MCF 10A (cell line): ENCODE data around the gene IL18. TPM values are rescaled to one million over a fixed set of nuclear protein-coding genes. Genes with fewer than 3 reads are reported as not detected.

Source experiments
- BruUV-seq: library from RNA; stranded (reverse); fragments of 400-500 nt; replicated peaks from 2 replicates; lab custom pipeline; 2021; lab: Mats Ljungman, UMichigan
- CTCF ChIA-PET: fragments of 300-600 bp; sonication (Branson Sonifier 250); formaldehyde crosslinking; extraction: SDS; loops from one replicate; lab custom pipeline; 2021; ENCODE audit warnings: antibody characterized with exemption, inconsistent platforms; lab: Yijun Ruan, JAX
- POLR2A ChIA-PET: fragments of 300-600, 350-650 bp; sonication (Branson Sonifier 250); formaldehyde crosslinking; extraction: SDS; loops from one replicate; lab custom pipeline; 2020; ENCODE audit warnings: antibody characterized with exemption, inconsistent platforms; lab: Yijun Ruan, JAX
- DNase-seq: peaks from one replicate; pipeline ENCODE4 v3.0.0-alpha.2; 2018; ENCODE audit not compliant: unreplicated experiment
- H3K27ac Mint-ChIP-seq: one replicate; pipeline ENCODE4 v1.8.0; 2022; ENCODE audit warnings: mild to moderate bottlenecking, low read depth, mixed read lengths; ENCODE audit not compliant: unreplicated experiment
- H3K27me3 Mint-ChIP-seq: one replicate; pipeline ENCODE4 v1.8.0; 2022; ENCODE audit warnings: mixed read lengths; ENCODE audit not compliant: insufficient read depth, unreplicated experiment
- H3K36me3 Mint-ChIP-seq: one replicate; pipeline ENCODE4 v1.8.0; 2022; ENCODE audit warnings: mild to moderate bottlenecking, moderate library complexity, mixed read lengths; ENCODE audit not compliant: insufficient read depth, unreplicated experiment
- H3K4me1 Mint-ChIP-seq: one replicate; pipeline ENCODE4 v1.8.0; 2022; ENCODE audit warnings: mixed read lengths; ENCODE audit not compliant: insufficient read depth, unreplicated experiment
- H3K4me3 Mint-ChIP-seq: one replicate; pipeline ENCODE4 v1.8.0; 2022; ENCODE audit warnings: mild to moderate bottlenecking, moderate library complexity, mixed read lengths; ENCODE audit not compliant: unreplicated experiment
- H3K9me3 Mint-ChIP-seq: one replicate; pipeline ENCODE4 v1.8.0; 2022; ENCODE audit warnings: mixed read lengths; ENCODE audit not compliant: unreplicated experiment
- intact Hi-C: fragments of 100-400 bp; cut with micrococcal nuclease; formaldehyde crosslinking; loops from 2 replicates; pipeline ENCODE4 v1.14.1; 2022
- total RNA-seq: library from RNA; stranded (reverse); gene quantifications from 2 replicates; pipeline ENCODE4 v1.2.3, GENCODE V29; 2022
- TF ChIP-seq, protein P1 (sequence below): fragments of 200-600 bp; IDR thresholded peaks from one replicate; pipeline ENCODE4 v1.8.0; 2022; ENCODE audit warnings: antibody characterized with exemption, mild to moderate bottlenecking; ENCODE audit not compliant: unreplicated experiment

Gene IL18
- total RNA-seq, 1 experiment from 2014 or later = 189 TPM

DNA sequence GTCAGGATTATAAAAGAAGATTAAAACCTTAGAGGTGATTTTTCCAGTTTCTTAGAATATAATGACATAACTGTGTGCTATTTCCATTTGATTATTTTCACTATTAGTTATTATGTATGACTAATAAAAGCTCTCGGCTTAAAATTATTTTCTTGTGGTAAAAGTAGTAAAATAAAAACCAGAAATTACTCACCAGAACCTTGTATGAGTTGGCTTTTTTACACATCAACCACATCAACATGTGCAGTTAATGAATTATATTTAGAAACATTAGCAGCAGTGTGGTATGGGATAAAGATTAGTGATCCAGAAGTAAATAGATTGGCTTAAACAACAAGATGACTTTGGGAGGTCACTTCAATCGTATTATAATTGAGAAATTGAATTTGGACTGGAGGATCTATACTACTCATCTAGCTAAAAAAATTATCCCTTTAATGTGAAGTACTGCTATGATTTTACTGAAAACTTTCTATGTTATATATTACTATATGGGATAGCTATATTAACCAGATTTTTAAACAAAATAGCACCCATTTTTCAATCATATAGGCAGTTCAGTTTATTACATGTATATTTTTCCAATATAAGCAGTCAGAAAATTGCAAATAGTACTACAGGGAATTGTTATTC is 8.6 kb upstream of the IL18 start:
- Mint-ChIP-seq H3K4me1 (peaks cover 15% of the 10 kb centered on the region), H3K27ac (no peak overlapping the region), H3K9me3 (no peaks in the 10 kb centered on the region), H3K4me3 (no peak overlapping the region), H3K27me3 (no peaks in the 10 kb centered on the region), H3K36me3 (no peaks in the 10 kb centered on the region)
- ChIA-PET POLR2A (interaction anchor here (0.7 to 3.0 kb wide), 6 partner anchors 9 to 59 kb away, joined by 3 to 14 read pairs (median 4); partner anchors contain the start of gene IL18), CTCF (interaction anchor here (0.6 to 1.5 kb wide), 5 partner anchors 8 to 58 kb away, joined by 3 to 6 read pairs (median 3); no protein-coding TSS in a partner anchor)
- no TSS peak for BruUV-seq
- intact Hi-C loops = no loop called here
- no peak for DNase-seq
- TF ChIP-seq, protein P1, sequence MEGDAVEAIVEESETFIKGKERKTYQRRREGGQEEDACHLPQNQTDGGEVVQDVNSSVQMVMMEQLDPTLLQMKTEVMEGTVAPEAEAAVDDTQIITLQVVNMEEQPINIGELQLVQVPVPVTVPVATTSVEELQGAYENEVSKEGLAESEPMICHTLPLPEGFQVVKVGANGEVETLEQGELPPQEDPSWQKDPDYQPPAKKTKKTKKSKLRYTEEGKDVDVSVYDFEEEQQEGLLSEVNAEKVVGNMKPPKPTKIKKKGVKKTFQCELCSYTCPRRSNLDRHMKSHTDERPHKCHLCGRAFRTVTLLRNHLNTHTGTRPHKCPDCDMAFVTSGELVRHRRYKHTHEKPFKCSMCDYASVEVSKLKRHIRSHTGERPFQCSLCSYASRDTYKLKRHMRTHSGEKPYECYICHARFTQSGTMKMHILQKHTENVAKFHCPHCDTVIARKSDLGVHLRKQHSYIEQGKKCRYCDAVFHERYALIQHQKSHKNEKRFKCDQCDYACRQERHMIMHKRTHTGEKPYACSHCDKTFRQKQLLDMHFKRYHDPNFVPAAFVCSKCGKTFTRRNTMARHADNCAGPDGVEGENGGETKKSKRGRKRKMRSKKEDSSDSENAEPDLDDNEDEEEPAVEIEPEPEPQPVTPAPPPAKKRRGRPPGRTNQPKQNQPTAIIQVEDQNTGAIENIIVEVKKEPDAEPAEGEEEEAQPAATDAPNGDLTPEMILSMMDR = no peak

DNA sequence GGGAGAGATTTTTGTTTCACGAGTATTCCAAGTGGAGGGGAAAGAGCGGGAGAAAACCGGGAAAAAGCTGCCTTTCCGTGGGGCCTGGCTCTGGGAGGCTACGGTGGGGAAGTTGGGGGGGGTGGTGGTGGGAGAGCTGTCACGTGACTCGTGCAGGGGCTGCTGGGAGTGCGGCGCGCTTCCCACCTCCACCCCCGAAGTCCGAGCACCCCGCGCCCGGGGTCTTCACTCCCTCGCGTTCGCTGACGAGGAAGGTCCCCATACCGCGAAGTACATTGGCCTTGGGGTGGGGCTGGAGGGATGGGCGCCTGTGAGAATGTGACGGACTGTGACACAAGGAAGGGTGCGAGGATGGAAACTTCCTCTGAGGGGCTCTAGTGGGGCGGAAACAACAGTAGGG is 3.3 kb upstream of the IL18 start, which contains the start of gene TEX12:
TSS of gene TEX12 (plus strand) at position 228 of the 400 bp plus-strand sequence. CDS start 1,897 bp downstream, outside the sequence.
- no peak for DNase-seq
- CTCF ChIA-PET = interaction anchor here (0.5 to 1.3 kb wide), 2 partner anchors 9 to 52 kb away, joined by 3 to 6 read pairs; no protein-coding TSS in a partner anchor
- intact Hi-C loops = loop anchor here (10.0 kb wide), 1 partner anchor 292 kb away; the partner anchor contains the start of genes ALG9, CFAP68 and FDXACB1
- TF ChIP-seq, protein P1 = no peak
- H3K36me3 Mint-ChIP-seq = no peaks in the 10 kb centered on the region
- no peak within 1 kb of the TSS for H3K4me3 Mint-ChIP-seq
- H3K9me3 Mint-ChIP-seq = no peaks in the 10 kb centered on the region
- BruUV-seq = no TSS peak
- H3K27ac Mint-ChIP-seq = peak within 1 kb of the TSS; percentile 44
- POLR2A ChIA-PET = interaction anchor here (0.9 to 2.2 kb wide), 11 partner anchors 8 to 62 kb away, joined by 3 to 15 read pairs (median 6); partner anchors contain the start of genes BCO2 and PTS
- H3K27me3 Mint-ChIP-seq = no peaks in the 10 kb centered on the region
- peaks cover 27% of the 10 kb centered on the region for H3K4me1 Mint-ChIP-seq

DNA sequence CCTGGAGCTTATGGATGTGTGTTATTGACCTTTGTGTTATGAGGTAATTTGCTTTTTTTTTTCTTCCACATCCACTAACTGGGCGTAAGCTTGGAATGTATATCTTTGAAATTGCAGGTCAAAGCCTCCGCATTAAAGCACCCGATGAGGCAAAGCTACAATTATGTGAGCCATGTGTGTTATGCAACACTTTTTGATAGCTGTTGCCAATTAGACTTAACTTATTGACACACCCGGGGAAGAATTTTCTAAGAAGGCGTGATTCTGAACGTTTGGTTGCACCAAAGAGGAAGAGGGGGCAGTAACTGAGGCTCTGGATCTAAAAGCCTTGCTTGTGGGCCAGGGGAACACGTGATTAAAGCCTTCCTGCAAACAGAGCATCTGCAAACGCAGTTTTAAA is 2.7 kb upstream of the IL18 start:
- H3K36me3 Mint-ChIP-seq = peaks cover 5% of the 10 kb centered on the region
- DNase-seq = peak; percentile 82
- H3K4me3 Mint-ChIP-seq = no peak overlapping the region
- TF ChIP-seq, protein P1 = no peak
- H3K9me3 Mint-ChIP-seq = no peaks in the 10 kb centered on the region
- CTCF ChIA-PET = interaction anchor here (0.6 to 1.3 kb wide), 2 partner anchors 53 to 1007 kb away, joined by 3 to 6 read pairs; no protein-coding TSS in a partner anchor
- POLR2A ChIA-PET = interaction anchor here (0.6 to 2.2 kb wide), 14 partner anchors 9 to 638 kb away, joined by 3 to 15 read pairs (median 4); partner anchors contain the start of genes BCO2 and PTS
- H3K4me1 Mint-ChIP-seq = peaks cover 31% of the 10 kb centered on the region
- no peaks in the 10 kb centered on the region for H3K27me3 Mint-ChIP-seq
- peak overlapping the region; percentile 44 for H3K27ac Mint-ChIP-seq
- no TSS peak for BruUV-seq
- intact Hi-C loops = loop anchor here (10.0 kb wide), 1 partner anchor 292 kb away; the partner anchor contains the start of genes ALG9, CFAP68 and FDXACB1

DNA sequence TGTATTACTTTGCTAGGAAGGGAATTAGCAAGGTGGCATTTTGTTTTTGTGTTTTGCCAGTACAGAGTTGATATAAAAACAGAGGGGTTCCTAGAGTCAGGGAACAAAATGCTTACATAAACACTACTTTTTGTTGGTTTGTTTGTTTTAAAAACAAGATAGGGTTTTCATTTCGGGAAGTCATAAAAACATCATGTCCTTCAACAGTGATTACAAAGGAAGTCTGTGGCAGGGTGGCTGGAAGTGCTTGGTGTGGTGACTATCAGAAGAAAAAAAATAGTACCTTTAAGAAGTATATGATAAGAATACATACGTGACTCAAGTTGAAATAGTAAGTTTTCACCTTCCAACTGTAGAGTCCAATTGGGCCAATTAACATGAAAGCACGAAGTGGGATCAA is 1.2 kb upstream of the IL18 start:
- peaks cover 20% of the 10 kb centered on the region for H3K36me3 Mint-ChIP-seq
- H3K4me3 Mint-ChIP-seq = no peak overlapping the region
- H3K4me1 Mint-ChIP-seq = peaks cover 43% of the 10 kb centered on the region
- ChIA-PET POLR2A (interaction anchor here (0.6 to 3.9 kb wide), 8 partner anchors 11 to 410 kb away, joined by 3 to 68 read pairs (median 22); partner anchors contain the start of genes BCO2, SDHD and TIMM8B), CTCF (interaction anchor here (1.0 kb wide), 2 partner anchors 8 to 30 kb away, joined by 3 to 4 read pairs; no protein-coding TSS in a partner anchor)
- H3K9me3 Mint-ChIP-seq = no peaks in the 10 kb centered on the region
- no peak overlapping the region for H3K27ac Mint-ChIP-seq
- BruUV-seq = no TSS peak
- intact Hi-C loops = loop anchor here (10.0 kb wide), 1 partner anchor 290 kb away; the partner anchor contains the start of genes ALG9, CFAP68 and FDXACB1
- DNase-seq = no peak
- H3K27me3 Mint-ChIP-seq = no peaks in the 10 kb centered on the region
- TF ChIP-seq, protein P1 = no peak
